ENCODE data around the gene PAF1. TPM values are rescaled to one million over a fixed set of nuclear protein-coding genes. Genes with fewer than 3 reads are reported as not detected.

The PAF1 gene
- total and polyA plus RNA-seq, 2 of the 13 experiments (the other 11 are each of a cell fraction or from before 2014, with no cell fraction given): 30.2 to 31.1 TPM

DNA sequence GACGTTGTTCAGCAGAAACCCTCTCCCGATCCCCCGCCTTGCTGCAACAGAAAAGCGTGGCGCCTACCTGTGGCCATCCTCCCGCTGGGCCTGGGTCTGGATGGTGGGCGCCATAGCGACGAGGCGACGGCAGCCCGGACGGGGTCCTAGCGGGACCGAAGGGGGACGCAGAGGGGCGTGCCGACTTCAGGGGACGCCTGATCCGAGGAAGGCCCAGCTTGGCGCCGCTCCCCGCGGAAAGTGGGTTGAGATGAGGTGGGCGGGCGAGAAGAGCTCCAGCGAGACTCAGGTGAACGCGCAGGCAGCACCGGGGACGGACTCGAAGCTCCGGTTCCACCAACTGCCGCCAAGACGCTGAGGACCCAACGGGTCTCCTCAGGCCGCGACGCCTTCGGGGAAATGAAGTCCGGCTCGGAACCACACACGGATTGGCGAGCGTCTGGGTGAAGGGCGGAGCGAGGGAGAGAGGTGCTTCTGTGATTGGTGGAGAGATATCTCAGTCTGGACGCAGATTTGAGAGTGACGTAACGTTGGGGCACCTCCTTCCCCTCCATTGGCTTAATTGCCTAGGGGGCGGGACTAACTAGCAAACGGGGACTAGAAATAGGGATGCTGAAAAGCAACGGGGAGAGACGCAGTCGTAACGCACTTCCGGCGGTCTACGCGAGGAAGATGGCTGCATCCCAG, at the start of gene PAF1, which contains the start of gene MED29 (continued):
- TF ChIP-seq ATF7-NPFF (CRISPR knock-in tag; IDR thresholded peaks at IDR 0.05; ENCODE audit: low read depth): no peak
- TF ChIP-seq, protein P1, sequence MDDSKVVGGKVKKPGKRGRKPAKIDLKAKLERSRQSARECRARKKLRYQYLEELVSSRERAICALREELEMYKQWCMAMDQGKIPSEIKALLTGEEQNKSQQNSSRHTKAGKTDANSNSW (CRISPR knock-in tag; IDR thresholded peaks at IDR 0.05; ENCODE audit: borderline replicate concordance): peak; percentile 54; the same call in 1 of the 2 replicates
- TF ChIP-seq ZNF296 (CRISPR knock-in tag; conservative IDR thresholded peaks at IDR 0.05): no peak
- TF ChIP-seq ZNF614 (CRISPR knock-in tag; IDR thresholded peaks at IDR 0.05; ENCODE audit: borderline replicate concordance): no peak
- no peak for TF ChIP-seq ZNF30 (CRISPR knock-in tag; IDR thresholded peaks at IDR 0.05)
- TF ChIP-seq ETV5 (CRISPR knock-in tag; IDR thresholded peaks at IDR 0.05; ENCODE audit: borderline replicate concordance): no peak; the same call in 1 of the 2 replicates
- TF ChIP-seq MYC (CRISPR knock-in tag; IDR thresholded peaks at IDR 0.05; ENCODE audit: borderline replicate concordance): peak; percentile 52; the same call in 1 of the 2 replicates
- TF ChIP-seq ZNF557 (CRISPR knock-in tag; IDR thresholded peaks at IDR 0.05): no peak
- TF ChIP-seq NAIF1 (CRISPR knock-in tag; IDR thresholded peaks at IDR 0.05; ENCODE audit: borderline replicate concordance): 0 out of 2 replicates have a peak, but pooled peaks have one; percentile 39
- TF ChIP-seq SIX1 (CRISPR knock-in tag; IDR thresholded peaks at IDR 0.05; ENCODE audit: borderline replicate concordance): no peak; the same call in 1 of the 2 replicates
- TF ChIP-seq, protein P2, sequence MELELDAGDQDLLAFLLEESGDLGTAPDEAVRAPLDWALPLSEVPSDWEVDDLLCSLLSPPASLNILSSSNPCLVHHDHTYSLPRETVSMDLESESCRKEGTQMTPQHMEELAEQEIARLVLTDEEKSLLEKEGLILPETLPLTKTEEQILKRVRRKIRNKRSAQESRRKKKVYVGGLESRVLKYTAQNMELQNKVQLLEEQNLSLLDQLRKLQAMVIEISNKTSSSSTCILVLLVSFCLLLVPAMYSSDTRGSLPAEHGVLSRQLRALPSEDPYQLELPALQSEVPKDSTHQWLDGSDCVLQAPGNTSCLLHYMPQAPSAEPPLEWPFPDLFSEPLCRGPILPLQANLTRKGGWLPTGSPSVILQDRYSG (CRISPR knock-in tag; IDR thresholded peaks at IDR 0.05): no peak
- peak; percentile 97 for TF ChIP-seq POLR2AphosphoS5 (IDR thresholded peaks at IDR 0.05; ENCODE audit: low read depth, low read length)
- TF ChIP-seq, protein P3, sequence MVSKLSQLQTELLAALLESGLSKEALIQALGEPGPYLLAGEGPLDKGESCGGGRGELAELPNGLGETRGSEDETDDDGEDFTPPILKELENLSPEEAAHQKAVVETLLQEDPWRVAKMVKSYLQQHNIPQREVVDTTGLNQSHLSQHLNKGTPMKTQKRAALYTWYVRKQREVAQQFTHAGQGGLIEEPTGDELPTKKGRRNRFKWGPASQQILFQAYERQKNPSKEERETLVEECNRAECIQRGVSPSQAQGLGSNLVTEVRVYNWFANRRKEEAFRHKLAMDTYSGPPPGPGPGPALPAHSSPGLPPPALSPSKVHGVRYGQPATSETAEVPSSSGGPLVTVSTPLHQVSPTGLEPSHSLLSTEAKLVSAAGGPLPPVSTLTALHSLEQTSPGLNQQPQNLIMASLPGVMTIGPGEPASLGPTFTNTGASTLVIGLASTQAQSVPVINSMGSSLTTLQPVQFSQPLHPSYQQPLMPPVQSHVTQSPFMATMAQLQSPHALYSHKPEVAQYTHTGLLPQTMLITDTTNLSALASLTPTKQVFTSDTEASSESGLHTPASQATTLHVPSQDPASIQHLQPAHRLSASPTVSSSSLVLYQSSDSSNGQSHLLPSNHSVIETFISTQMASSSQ (IDR thresholded peaks at IDR 0.05; ENCODE audit: low read depth): no peak
- TF ChIP-seq, protein P3 (CRISPR knock-in tag; IDR thresholded peaks at IDR 0.05; ENCODE audit: borderline replicate concordance): peak; percentile 79
- TF ChIP-seq CBX2 (IDR thresholded peaks at IDR 0.05; ENCODE audit: low read depth, low read length): no peak
- TF ChIP-seq CBX2 (CRISPR knock-in tag; IDR thresholded peaks at IDR 0.05; ENCODE audit: low read depth): no peak
- TF ChIP-seq ZNF607 (CRISPR knock-in tag; IDR thresholded peaks at IDR 0.05; ENCODE audit: borderline replicate concordance): peak; percentile 58
- TF ChIP-seq ATAD3A (CRISPR knock-in tag; IDR thresholded peaks at IDR 0.05): no peak
- TF ChIP-seq RFX3 (CRISPR knock-in tag; IDR thresholded peaks at IDR 0.05): no peak
- TF ChIP-seq ZFP1 (CRISPR knock-in tag; IDR thresholded peaks at IDR 0.05): no peak
- TF ChIP-seq, protein P4, sequence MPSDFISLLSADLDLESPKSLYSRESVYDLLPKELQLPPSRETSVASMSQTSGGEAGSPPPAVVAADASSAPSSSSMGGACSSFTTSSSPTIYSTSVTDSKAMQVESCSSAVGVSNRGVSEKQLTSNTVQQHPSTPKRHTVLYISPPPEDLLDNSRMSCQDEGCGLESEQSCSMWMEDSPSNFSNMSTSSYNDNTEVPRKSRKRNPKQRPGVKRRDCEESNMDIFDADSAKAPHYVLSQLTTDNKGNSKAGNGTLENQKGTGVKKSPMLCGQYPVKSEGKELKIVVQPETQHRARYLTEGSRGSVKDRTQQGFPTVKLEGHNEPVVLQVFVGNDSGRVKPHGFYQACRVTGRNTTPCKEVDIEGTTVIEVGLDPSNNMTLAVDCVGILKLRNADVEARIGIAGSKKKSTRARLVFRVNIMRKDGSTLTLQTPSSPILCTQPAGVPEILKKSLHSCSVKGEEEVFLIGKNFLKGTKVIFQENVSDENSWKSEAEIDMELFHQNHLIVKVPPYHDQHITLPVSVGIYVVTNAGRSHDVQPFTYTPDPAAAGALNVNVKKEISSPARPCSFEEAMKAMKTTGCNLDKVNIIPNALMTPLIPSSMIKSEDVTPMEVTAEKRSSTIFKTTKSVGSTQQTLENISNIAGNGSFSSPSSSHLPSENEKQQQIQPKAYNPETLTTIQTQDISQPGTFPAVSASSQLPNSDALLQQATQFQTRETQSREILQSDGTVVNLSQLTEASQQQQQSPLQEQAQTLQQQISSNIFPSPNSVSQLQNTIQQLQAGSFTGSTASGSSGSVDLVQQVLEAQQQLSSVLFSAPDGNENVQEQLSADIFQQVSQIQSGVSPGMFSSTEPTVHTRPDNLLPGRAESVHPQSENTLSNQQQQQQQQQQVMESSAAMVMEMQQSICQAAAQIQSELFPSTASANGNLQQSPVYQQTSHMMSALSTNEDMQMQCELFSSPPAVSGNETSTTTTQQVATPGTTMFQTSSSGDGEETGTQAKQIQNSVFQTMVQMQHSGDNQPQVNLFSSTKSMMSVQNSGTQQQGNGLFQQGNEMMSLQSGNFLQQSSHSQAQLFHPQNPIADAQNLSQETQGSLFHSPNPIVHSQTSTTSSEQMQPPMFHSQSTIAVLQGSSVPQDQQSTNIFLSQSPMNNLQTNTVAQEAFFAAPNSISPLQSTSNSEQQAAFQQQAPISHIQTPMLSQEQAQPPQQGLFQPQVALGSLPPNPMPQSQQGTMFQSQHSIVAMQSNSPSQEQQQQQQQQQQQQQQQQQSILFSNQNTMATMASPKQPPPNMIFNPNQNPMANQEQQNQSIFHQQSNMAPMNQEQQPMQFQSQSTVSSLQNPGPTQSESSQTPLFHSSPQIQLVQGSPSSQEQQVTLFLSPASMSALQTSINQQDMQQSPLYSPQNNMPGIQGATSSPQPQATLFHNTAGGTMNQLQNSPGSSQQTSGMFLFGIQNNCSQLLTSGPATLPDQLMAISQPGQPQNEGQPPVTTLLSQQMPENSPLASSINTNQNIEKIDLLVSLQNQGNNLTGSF (CRISPR knock-in tag; IDR thresholded peaks at IDR 0.05): no peak

Data from HepG2 (cell line).